ENCODE data around the gene SCRT2. TPM values are rescaled to one million over a fixed set of nuclear protein-coding genes. Genes with fewer than 3 reads are reported as not detected.
"Not testable (repeated sequence)": the region's sequence is repeated elsewhere in the genome, so short reads cannot be mapped to it uniquely, and the experiment has no call there.

Gene SCRT2
- total RNA-seq = not detected in 2 replicates

- no peak for DNase-seq (ENCODE audit: low read depth)
Measured at GRCh38 chr20:675453-676314, at the start of gene SCRT2. Gene SCRT2 (minus strand): TSS chr20:675802. CDS start chr20:675601, 201 bp downstream.

GRCh38 chr20:724797-725196, 49.2 kb upstream of the SCRT2 start:
- not testable (repeated sequence) for DNase-seq (ENCODE audit: low read depth)

GRCh38 chr20:723756-724155, 48.2 kb upstream of the SCRT2 start:
- DNase-seq (ENCODE audit: low read depth) = no peak

GRCh38 chr20:722822-723644, 47.4 kb upstream of the SCRT2 start:
- no peak for DNase-seq (ENCODE audit: low read depth)

GRCh38 chr20:721876-722275, 46.3 kb upstream of the SCRT2 start:
- no peak for DNase-seq (ENCODE audit: low read depth)

DNA sequence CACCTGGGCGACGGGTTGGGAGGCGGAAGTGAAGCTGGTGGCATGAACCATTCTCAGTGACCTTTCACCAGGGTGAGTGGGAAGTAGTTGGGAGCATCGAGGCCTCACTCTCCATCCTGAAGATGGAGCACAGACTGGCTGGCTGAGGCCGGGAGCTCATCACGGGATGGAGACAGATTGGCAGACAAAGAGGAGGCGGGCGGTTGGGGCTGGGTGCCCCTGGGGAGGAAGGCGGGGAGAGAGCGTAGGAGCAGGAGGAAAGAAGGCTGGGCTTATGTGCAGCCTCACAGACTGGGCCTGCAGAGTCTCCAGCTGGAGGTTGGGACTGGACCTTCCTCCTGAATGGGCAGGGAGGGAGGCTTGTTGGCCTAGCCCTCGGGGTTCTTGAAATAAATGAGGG, 44.2 kb upstream of the SCRT2 start:
- no peak for DNase-seq (ENCODE audit: low read depth)

GRCh38 chr20:719068-719467, 43.5 kb upstream of the SCRT2 start:
- no peak for DNase-seq (ENCODE audit: low read depth)

- no peak for DNase-seq (ENCODE audit: low read depth)
Measured at GRCh38 chr20:717832-718231, 42.2 kb upstream of the SCRT2 start.

DNA sequence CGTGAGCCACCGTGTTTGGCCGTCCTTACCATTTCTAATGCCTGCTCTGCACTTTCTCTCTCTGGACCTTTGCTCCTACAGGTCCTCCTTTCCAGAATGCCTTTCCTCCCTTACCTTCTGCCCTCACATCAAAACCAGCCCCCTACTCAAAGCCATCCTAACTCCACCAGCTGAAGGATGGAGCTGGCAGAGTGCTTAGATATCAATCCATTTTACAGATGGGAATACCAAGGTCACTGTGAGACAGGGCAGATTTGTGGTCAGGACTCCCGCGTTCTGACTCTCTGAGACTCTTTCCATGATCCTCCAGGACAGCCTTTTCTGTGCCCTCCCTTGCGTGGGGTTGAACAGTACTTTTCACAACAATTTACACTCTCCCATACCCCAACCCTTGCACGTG, 41.7 kb upstream of the SCRT2 start:
- no peak for DNase-seq (ENCODE audit: low read depth)

- DNase-seq (ENCODE audit: low read depth) = no peak
Measured at GRCh38 chr20:714453-714852, 38.9 kb upstream of the SCRT2 start.

DNA sequence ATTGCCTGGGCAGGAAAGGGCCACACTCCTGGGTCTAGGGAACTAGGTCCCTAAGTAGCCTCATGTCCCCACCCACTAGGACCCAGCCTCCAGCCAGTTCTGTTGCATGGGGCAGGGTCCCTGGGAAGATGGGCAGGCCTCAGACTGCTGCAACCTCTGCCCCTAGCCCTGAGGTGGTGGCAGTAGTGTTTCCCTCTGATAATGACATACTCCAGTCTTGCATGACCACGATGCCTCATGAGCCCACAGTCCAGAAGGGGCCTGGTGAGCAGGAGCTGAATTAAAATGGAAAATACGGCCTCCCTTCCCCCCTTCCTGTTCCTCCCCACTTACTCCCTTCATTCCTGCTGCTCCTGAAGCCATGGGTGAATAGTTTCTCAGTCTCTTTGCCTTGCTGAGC, 36.0 kb upstream of the SCRT2 start:
- DNase-seq (ENCODE audit: low read depth) = no peak

DNA sequence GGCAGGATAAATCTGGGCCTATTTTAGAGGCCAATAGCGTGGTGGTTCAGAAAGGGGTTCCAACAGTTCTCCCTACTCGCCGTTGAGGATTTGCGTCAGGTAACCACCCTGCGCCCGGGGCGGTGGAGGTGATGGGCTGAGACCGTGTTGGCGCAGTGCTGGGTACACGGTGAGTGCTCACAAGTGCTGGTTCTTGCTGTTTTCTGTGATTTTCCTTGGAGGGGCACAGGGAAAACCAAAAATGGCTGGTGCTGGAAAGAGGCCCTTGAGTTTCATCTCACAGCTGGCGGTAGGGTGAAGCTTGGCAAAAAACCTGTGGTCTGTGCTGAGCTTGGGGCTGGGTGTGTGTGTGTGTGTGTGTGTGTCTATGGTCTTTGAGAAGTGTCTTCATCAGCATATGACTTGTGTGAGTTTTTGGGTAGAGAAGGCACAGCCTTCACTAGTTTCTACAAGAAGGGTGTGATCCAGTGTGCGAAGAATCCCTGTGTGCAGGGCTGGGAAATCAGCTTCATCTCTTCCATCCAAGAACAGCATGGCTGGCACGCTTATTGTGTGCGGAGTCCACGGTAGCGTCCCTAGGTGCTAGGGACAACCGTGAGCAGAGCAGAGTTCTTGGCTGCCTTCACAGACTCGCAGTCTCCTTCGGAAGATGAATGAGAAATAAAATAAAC, 35.3 kb upstream of the SCRT2 start:
- no peak for DNase-seq (ENCODE audit: low read depth)

- DNase-seq (ENCODE audit: low read depth) = no peak
Measured at GRCh38 chr20:709991-710779, 34.6 kb upstream of the SCRT2 start.

DNA sequence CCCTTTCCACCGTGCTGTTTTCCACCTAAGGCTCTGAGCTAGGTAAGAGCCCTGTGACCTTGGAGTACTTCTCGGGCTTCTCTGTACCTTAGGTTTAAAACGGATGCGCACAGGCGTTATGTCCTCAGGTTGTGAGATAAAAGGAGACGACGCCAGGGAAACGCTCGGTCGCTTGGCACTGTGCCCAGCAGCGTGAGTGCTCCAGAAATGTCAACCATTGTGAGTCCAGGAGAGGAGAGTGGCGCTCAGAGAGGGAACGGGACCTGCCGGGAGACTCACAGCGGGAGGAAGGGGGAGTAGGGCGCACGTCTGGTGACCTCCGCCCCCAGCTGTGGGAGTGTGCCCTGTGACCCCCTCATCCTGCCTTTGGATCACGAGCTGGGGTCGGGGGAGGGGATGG, 33.8 kb upstream of the SCRT2 start:
- DNase-seq (ENCODE audit: low read depth) = no peak

DNA sequence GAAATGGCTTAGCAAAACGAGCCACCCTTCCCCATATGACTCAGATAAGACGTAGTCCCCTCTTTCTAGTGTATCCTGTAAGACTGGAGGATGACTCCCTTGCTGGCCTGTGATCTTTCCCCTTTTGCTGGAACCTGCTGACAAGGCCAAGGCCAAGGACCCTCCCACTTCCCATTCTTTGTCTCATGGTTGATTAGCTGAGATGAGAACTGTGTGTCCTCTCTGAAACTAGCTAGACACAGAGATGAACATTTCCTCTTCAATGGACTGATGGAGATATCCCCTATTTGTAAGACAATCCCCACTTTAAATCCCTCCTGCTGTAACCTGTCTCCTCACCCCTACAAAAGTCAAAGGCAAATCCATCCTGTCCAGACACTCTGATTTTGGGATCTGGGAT, 33.4 kb upstream of the SCRT2 start:
- no peak for DNase-seq (ENCODE audit: low read depth)

DNA sequence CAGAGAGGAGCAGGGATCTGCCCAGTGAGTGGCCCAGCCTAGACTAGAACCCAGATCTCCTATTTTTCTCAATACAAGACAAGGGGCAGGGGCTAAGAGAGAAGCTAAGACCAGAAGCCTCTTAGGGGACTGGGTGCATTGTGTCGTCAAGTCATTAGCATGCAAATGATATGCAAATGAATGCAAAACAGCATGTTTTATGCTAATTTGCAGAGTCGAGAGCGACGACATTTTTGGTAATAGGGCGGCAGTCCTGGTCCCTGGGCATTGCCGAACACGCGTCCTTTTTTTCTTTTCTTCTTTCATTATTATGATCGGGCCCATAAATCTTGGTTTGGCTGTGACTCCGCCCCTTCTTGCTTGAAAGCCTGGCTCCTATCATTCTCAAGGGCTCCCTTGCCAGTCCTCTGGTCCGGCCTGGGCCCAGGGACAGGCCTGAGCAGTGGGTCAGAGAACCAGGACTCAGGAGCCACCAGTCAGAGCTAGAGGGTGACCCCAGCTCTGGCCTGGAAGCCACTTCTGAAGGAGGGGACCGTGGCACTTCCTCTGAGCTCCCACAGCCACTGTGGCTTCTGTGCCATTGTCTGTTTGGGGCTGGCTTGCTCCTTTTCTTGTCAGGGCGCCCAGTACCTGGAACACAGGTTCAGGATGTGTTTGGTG, 32.0 kb upstream of the SCRT2 start:
- no peak for DNase-seq (ENCODE audit: low read depth)

DNA sequence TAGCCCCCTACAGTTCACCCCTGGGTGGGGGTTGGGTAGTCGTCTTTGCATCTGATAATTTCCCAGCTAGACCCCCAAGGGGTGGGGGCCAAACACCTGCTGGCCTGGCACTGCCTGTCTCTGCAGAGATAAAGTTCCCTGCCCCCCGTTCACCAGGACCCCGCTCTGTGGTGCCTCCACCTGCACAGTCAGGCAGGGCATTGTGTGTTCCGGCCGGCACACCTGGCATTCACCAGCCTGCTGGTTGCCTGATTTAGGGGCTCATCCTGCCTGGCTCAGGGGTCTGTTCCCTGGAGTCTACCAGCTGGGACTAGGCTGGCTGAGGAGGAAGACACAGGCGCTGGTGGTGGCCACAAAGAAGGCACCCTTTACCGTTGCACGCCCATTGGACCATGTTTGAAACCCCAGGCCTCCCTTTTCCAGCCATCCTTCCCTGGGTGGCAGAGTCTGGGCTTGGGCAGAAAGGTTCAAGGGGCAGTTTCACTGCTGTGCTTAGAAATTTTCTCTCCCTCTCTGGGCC, 30.8 kb upstream of the SCRT2 start:
- DNase-seq (ENCODE audit: low read depth) = no peak

GRCh38 chr20:704726-705125, 29.1 kb upstream of the SCRT2 start:
- DNase-seq (ENCODE audit: low read depth) = no peak

DNA sequence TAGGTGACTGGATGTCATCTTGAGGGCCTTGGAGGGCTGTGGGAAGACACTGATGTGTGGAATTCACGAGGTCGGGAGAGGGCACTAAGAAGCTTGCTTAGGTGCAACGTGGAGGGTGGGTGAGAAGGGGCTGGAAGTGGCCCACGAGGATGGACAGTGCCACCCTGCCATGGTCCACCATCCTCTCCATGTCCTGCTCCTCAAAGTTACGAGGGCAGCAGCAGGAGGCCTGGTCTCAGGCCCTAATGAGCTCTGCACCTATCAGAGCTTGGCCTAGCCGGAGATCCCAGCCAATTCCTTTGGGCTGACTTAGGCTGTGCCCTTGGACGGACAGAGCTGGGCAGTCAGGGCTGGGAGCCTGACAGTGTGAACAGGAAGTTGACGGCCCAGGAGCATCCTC, 27.8 kb upstream of the SCRT2 start:
- DNase-seq (ENCODE audit: low read depth) = no peak

GRCh38 chr20:703006-703405, 27.4 kb upstream of the SCRT2 start:
- DNase-seq (ENCODE audit: low read depth) = no peak

All from renal cortical epithelial cell (primary cell).